Stimulated activated CD8-positive, alpha-beta memory T cell treated with anti-CD3 and anti-CD28 coated beads, Interleukin-7, amount 100 ng/mL, for 1 hour (primary cell): ENCODE measurements around the gene CORO7.
A peak's percentile ranks its signal among the peaks of the same experiment; 100 is the strongest.

Experiments
- DNase-seq, 2 donors: peaks; one replicate each; pipeline ENCODE4 v3.0.0-alpha.2; 2020; ENCODE audit warnings: low read depth in 2 of 2

The CORO7 gene

GRCh38 chr16:4416200-4417032 is at the start of gene CORO7:
Gene CORO7, minus strand, starts transcription at chr16:4416596. Its CDS starts 78 bp downstream, at chr16:4416518.
- peak; percentile 97 to 98 for DNase-seq

DNA sequence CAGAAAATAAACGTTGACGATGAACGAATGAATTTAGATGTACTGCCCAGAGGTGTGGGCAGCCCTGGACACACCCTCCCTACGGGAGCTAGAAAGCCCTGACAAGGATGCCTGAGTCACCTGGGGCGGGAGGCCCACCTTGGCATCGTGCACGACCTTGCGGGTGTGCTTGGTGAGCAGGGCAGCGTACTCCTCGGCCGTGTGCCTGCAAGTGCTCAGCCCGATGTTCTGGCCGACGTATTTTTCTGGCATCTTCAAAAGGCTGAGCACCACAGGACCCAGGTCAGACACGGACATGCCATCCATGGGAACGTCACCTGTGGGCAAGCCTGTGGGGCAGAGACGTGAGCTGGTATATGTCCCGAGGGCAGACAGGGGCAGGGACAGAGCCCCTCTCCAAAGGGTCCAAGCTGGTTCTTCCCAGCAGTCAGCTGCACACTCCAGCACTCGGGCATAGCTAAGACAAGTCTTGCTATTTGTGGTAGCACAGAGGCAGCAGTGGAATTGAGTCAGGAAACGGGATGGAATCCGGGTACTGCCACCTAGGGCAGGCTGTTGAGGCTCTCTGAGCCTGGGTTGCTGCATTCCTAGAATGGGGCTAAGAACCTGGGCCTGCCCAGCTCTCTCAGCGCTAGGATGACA is 47.2 kb upstream of the CORO7 start:
- no peak for DNase-seq

DNA sequence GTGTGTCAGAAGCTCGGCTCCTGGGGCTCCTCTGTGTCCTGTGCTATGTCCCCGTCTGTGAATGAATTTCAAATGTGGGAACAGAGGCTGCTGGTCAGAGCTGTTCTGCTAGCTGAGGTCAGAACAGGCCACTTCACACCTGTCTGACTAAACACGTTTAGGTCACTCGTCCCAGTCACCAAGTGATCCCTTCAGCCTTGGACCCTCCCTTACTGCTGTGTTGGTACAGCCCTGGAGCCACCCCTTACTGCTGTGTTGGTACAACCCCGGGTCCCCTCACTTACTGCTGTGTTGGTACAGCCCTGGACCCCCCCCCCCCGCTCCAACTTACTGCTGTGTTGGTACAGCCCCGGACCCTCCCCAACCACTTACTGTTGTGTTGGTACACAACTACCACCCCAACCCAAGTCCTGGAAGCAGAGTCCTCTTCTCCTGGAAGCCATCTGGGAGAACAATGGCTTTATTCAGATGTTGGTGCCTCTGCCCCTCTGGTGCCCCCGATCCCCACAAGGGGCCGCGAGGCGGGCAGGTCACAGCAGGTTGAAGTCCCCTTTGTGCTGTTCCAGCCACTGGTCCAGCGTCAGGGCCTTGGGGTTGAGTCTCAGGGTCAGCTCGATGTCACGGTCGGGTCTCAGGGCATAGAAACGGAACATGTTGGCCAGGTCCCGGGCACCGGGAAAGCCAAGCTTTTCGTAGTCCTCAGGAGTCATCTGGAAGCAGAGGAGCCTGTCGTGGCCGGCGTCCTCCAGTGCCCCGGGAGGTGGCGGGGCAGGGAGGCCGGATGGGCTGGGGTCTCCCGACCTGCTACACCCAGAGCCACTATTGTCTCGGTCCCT is 45.1 kb upstream of the CORO7 start:
- no peak for DNase-seq

- DNase-seq = no peak
Observed at GRCh38 chr16:4460936-4461249, 44.5 kb upstream of the CORO7 start.

DNA sequence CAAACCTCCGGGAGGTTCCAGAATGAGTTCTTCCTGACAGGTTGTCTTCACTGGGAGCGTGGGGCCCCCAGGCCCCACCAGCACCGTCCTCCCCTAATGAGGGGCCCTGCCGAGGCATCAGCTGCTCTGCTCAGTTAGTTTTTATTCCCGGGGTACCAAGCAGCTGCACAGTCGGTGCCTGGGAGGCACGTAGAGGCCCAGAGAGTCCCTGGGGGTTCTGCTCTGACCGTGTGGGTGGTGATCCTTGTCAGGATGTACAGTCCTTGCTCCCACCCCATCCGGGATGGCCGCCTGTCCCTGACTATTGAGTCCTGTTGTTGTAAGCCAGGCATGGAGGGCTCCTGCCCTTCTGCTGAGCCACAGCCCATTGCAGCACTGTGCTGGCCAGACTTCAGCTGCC is 39.6 kb upstream of the CORO7 start:
- no peak for DNase-seq

- no peak for DNase-seq
Observed at GRCh38 chr16:4455081-4455480, 38.7 kb upstream of the CORO7 start.

GRCh38 chr16:4454623-4455022 is 38.2 kb upstream of the CORO7 start:
- DNase-seq = no peak

DNA sequence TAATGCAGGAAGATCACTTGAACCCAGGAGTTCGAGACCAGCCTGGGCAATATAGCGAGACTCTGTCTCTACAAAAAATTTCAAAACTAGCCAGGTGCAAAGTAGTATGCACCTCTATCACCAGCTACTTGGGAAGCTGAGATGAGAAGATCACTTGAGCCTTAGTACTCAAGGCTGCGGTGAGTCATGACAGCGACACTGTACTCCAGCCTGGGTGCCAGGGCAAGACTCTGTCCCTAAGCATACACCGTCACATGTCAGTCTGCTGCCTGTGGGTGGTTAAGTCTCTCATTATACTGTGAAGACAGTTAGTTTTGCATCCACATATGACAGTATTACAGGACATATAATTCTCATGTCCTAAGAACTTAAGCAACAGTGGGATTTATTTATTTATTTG is 36.3 kb upstream of the CORO7 start:
- DNase-seq = no peak

- DNase-seq = no peak
Observed at GRCh38 chr16:4450931-4451519, 34.6 kb upstream of the CORO7 start.

GRCh38 chr16:4450430-4450829 is 34.0 kb upstream of the CORO7 start:
- no peak for DNase-seq

GRCh38 chr16:4443986-4444385 is 27.6 kb upstream of the CORO7 start:
- DNase-seq = no peak

GRCh38 chr16:4443271-4443670 is 26.9 kb upstream of the CORO7 start:
- DNase-seq = no peak

DNA sequence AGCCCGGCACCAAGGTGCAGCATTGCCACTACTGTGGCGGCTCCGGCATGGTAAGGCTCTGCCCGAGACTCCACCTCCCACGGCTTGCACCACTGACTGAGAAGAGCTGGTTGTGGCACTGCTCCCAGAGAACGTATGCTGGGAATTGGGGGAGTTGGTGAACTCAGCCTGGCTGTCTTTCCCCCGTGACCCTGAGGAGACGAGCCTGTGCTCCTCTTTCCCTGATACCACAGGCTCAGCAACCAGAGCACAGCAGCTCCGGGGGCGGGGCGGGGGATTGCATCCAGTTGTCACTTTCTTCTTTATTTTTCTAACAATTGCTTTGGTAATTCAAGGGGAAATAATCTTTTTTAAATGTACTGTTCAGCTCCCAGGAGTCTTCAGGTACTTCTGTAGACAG is 26.0 kb upstream of the CORO7 start:
- DNase-seq = no peak

DNA sequence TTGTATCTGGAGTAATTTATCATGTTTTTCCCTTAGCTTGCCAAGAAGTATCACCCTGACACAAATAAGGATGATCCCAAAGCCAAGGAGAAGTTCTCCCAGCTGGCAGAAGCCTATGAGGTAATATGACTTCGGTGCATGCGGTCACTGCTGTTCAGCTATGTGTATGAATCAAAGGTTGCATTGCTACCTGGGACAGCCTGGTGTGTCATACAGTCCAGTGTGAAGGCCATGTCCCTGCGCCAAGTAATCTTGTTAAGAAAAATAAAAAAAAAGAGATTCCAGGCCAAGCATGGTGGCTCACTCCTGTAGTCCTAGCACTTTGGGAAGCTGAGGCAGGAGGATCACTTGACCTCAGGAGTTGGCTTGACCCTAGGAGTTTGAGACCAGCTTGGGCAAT is 21.0 kb upstream of the CORO7 start:
- DNase-seq = no peak

GRCh38 chr16:4435337-4436067 is 19.1 kb upstream of the CORO7 start:
- DNase-seq = no peak

DNA sequence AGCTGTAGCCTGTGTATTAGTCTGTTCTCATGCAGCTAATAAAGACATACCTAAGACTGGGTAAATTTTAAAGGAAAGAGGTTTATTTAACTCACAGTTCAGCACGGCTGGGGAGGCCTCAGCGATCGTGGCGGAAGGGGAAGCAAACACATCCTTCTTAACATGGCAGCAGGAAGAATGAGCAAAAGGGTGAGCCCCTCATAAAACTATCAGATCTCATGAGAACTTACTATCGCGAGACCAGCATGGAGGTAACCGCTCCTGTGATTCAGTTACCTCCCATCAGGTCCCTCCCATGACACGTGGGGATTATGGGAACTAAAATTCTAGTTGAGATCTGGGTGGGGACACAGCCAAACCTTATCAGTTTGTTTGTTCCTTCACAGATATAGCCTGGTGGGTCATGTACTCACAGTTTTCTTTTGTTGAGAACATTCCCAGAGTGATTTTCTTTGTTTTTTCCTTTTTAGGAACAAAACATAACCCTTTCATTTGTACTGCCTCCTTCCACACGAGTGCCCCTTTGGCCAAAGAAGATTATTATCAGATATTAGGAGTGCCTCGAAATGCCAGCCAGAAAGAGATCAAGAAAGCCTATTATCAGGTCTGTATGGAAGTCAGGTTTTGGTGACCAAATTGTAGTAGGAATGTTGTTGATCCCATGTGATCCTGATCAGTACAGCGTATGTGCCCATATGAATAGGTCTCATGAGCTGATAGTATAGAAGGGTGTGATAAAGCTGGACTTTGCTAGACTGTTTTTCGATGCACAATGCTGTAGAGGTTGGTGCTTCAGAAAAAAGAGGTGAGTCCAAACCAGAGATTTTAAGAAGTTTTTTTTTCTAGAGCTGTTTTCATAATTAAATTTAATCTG is 17.8 kb upstream of the CORO7 start:
- DNase-seq = no peak

DNA sequence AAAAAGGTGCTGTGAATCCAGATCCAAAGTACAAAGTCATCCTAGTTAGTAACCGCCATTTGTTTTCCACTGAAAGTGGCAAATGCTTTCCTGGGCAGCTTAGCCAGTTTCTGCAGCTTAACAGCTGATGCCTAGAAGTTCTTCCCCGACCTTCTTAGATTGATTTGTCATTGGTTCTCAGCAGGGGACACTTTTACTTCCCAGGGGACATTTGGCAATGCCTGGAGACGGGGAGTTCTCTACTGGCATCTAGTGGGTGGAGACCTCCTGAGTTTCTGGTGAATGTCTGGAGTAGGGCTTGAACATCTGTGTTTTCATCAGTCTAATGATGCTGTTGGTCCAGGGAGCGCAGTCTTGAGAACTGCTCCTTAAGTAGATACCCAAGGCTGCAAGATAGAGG is 16.8 kb upstream of the CORO7 start:
- no peak for DNase-seq

- DNase-seq = no peak
Observed at GRCh38 chr16:4431023-4431422, 14.6 kb upstream of the CORO7 start.

DNA sequence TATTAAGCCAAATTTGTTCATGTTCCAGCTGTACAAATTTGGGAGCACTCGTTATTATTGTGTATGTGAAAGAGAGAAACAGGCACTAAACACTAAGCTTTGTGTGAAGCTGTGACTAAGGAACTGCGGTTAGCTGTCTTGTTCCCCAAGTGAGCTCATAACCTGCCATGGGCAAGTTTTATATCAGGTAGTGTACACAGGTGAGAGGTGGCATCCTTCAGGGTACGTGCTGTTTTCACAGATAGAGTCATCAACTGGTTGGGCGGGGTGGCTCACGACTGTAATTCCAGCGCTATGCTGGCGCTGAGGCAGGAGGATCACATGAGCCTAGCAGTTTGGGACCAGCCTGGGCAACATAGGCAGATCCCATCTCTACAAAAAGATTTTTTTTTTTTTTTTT is 12.1 kb upstream of the CORO7 start:
- no peak for DNase-seq

GRCh38 chr16:4426722-4427372 is 10.5 kb upstream of the CORO7 start:
- no peak for DNase-seq
